Diencephalon (tissue), 1 donor: ENCODE data around the gene RECK. TPM values are rescaled to one million over a fixed set of nuclear protein-coding genes. Genes with fewer than 3 reads are reported as not detected.

Source experiments
- small RNA-seq: library from RNA; depleted of rRNA; stranded (forward); fragments of <200 nt; gene quantifications from one replicate; pipeline ENCODE3, GENCODE V24; 2014
- total RNA-seq: library from RNA; depleted of rRNA; stranded (reverse); fragments of >200 nt; gene quantifications from one replicate; pipeline ENCODE4 v1.2.3, GENCODE V29; 2014

The RECK gene
- total RNA-seq = 9.0 TPM

DNA sequence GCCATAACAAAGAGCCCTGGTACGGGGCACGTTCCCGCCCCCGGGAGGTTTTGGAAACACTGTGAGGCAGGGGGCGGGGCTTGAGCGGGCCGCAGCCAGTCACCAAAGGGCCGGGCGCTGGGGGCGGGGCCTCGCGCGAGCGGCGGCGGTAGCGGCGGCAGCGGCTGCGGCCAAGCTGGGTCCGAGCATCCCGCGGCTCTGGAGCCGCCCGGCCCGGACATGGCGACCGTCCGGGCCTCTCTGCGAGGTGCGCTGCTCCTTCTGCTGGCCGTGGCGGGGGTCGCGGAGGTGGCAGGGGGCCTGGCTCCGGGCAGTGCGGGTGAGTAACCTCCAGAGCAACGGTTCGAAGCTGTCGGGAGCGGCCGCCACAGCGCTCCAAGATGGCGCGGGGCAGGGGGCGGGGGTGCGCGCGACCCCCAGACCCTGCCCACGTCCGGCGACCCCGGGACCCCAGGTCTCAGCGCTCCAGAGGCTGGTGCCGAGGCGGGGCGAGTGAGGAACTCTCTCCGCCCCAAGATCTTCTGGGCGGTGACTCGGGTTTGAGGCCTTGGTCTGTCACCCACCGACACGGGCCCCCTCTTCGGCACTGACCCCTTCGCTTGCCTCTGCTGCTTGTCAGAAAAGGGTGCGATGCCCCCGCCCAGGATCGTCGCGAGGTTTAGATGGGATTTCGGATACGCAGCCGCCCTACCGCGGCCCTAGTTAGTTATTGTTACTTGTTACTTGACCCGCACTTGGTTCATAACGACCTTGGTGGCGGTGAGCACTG is at the start of gene RECK:
RECK (plus strand) TSS at position 134 of the 769 bp plus-strand sequence; CDS start at position 220, 86 bp downstream.

DNA sequence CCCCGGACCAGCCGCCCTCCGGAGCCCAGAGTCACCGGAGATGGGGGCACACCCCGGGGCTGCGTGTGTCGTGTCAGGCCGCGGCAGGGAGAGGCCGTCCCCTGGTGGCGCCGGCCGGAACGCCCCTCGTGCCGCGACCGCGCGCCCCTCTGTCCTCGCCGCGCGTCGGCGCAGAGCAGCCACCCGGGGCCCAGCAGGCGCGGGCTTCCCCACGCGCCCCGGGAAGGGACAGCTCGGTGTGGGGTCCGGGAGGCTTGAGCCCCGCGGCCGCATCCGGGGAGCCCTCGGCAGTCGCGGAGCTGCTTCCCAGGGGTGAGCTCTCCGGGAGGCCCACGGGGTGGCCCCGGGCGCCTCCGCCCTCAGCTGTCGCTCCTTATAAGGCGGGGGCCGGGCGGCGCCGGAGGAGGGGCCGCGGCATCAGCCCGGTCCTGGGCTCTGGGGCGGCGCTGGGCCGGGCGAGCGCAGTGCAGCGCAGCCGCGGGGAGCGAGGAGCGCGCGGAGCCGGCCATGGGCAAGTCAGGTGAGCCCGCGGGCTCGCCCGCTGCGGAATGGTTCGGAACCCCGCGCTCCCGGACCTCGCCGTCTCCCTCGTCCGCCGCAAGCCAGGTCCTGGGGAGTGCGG is 99.7 kb downstream of the RECK start, which contains the start of gene GLIPR2:
GLIPR2 (plus strand) TSS at position 462 of the 622 bp plus-strand sequence; CDS start at position 508, 46 bp downstream.

GRCh38 chr9:36169166-36169565 is 132.5 kb downstream of the RECK start, which contains the start of gene CCIN:
Gene CCIN (plus strand): TSS chr9:36169388. CDS start chr9:36169503, 115 bp downstream.

Small RNAs within 50 kb of the gene (small RNA-seq; reads per million reads assigned to genes)
- gene RF02275 = not detected

Other genes with a start within 250 kb of the RECK start
- gene NPR2, start 245.3 kb upstream of the RECK start, total RNA-seq = 11.3 TPM
- 8.3 TPM for gene SPAG8, start 224.7 kb upstream of the RECK start, total RNA-seq
- gene HINT2, start 221.9 kb upstream of the RECK start, total RNA-seq = 13.4 TPM
- gene FAM221B, start 208.2 kb upstream of the RECK start, total RNA-seq = 0.23 TPM
- 10.4 TPM for gene TMEM8B, start 207.7 kb upstream of the RECK start, total RNA-seq
- not detected for gene OR13J1, start 166.5 kb upstream of the RECK start, total RNA-seq
- gene HRCT1, start 130.7 kb upstream of the RECK start, total RNA-seq = not detected
- 0.46 TPM for gene SPAAR, start 127.4 kb upstream of the RECK start, total RNA-seq
- gene OR2S2, start 78.8 kb upstream of the RECK start, total RNA-seq = not detected
- 15.0 TPM for gene GLIPR2, start 99.8 kb downstream of the RECK start, total RNA-seq
- 0.23 TPM for gene CCIN, start 132.5 kb downstream of the RECK start, total RNA-seq
- gene CLTA, start 154.0 kb downstream of the RECK start, total RNA-seq = 136 TPM
- gene GNE, start 221.5 kb downstream of the RECK start, total RNA-seq = 41.1 TPM